ENCODE measurements around the gene ESR2. TPM values are rescaled to one million over a fixed set of nuclear protein-coding genes. Genes with fewer than 3 reads are reported as not detected.
"Not testable (repeated sequence)": the region's sequence is repeated elsewhere in the genome, so short reads cannot be mapped to it uniquely, and the experiment has no call there.

The ESR2 gene
- polyA plus RNA-seq, 3 donors = 0.04 TPM; not detected in 2

DNA sequence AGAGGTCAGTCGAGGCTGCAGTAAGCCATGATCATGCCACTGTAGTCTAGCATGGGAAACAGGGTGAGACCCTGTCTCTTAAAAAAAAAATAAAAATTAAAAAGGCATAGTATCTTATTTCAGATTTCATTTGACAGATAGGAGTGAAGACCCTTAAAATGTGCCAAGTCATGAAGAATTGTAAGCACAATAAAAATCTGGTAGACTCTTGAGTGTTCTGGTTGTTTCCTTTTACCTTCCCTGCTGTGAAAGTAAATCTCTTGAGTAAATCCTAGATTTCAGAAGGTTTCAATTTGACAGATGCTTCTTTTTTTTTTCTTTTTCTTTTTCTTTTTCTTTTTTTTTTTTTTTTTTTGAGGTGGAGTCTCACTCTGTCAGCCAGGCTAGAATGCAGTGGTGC lies 109.0 kb downstream of the ESR2 start:
- H4K20me1 ChIP-seq (ENCODE audit: insufficient read depth, low read length) = no peaks in the 10 kb centered on the region
- no peak for DNase-seq
- H3K27me3 ChIP-seq (ENCODE audit: control insufficient read depth in 2 of 2, insufficient read depth in 2 of 2, low read length in 2 of 2) = no peaks in the 10 kb centered on the region
- H3K79me2 ChIP-seq (ENCODE audit: insufficient read depth, low read length) = no peaks in the 10 kb centered on the region
- intact Hi-C loops (cut with micrococcal nuclease) = no loop called here
- peaks cover 0 to 2% (median 0%) of the 10 kb centered on the region in 3 donors for H3K27me3 Mint-ChIP-seq (ENCODE audit: low read depth in 3 of 3)
- H3K27ac Mint-ChIP-seq = no peak overlapping the region
- no peaks in the 10 kb centered on the region for H3K36me3 Mint-ChIP-seq
- WGBS (ENCODE audit: insufficient coverage) = no CpG with 5 or more reads among the region's 1 CpG
- no peaks in the 10 kb centered on the region for H3K4me1 ChIP-seq (ENCODE audit: control insufficient read depth in 1 of 2, insufficient read depth in 2 of 2, low read length in 2 of 2)
- H3K4me1 Mint-ChIP-seq = no peaks in the 10 kb centered on the region
- TF ChIP-seq, protein P1, sequence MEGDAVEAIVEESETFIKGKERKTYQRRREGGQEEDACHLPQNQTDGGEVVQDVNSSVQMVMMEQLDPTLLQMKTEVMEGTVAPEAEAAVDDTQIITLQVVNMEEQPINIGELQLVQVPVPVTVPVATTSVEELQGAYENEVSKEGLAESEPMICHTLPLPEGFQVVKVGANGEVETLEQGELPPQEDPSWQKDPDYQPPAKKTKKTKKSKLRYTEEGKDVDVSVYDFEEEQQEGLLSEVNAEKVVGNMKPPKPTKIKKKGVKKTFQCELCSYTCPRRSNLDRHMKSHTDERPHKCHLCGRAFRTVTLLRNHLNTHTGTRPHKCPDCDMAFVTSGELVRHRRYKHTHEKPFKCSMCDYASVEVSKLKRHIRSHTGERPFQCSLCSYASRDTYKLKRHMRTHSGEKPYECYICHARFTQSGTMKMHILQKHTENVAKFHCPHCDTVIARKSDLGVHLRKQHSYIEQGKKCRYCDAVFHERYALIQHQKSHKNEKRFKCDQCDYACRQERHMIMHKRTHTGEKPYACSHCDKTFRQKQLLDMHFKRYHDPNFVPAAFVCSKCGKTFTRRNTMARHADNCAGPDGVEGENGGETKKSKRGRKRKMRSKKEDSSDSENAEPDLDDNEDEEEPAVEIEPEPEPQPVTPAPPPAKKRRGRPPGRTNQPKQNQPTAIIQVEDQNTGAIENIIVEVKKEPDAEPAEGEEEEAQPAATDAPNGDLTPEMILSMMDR (IDR thresholded peaks at IDR 0.05) = no peak
- H3K9me3 Mint-ChIP-seq = peaks cover 0 to 7% (median 0%) of the 10 kb centered on the region in 7 donors
- H2AFZ ChIP-seq (ENCODE audit: insufficient read depth, low read depth, low read length, poor library complexity, severe bottlenecking) = no peak overlapping the region
- no peaks in the 10 kb centered on the region for H3K36me3 ChIP-seq (replicated peaks in 1 of 2; ENCODE audit: control insufficient read depth in 1 of 2, insufficient read depth in 2 of 2, low read length in 2 of 2)
- H3K9ac ChIP-seq (ENCODE audit: insufficient read depth, low read length, poor library complexity, severe bottlenecking) = no peak overlapping the region
- H3K9me3 ChIP-seq (replicated peaks in 1 of 2; ENCODE audit: control insufficient read depth in 1 of 2, insufficient read depth in 1 of 2, low read length in 2 of 2) = no peaks in the 10 kb centered on the region
- no peak overlapping the region for H3K27ac ChIP-seq (ENCODE audit: low read depth in 1 of 2, low read length in 2 of 2)
- H3K4me3 ChIP-seq (replicated peaks in 1 of 3; ENCODE audit: low read depth in 2 of 3, low read length in 3 of 3) = no peak overlapping the region
- no peak overlapping the region for H3K4me2 ChIP-seq (replicated peaks; ENCODE audit: extremely low read depth, low read length, poor library complexity, severe bottlenecking)
- no peak overlapping the region for H3K4me3 Mint-ChIP-seq

DNA sequence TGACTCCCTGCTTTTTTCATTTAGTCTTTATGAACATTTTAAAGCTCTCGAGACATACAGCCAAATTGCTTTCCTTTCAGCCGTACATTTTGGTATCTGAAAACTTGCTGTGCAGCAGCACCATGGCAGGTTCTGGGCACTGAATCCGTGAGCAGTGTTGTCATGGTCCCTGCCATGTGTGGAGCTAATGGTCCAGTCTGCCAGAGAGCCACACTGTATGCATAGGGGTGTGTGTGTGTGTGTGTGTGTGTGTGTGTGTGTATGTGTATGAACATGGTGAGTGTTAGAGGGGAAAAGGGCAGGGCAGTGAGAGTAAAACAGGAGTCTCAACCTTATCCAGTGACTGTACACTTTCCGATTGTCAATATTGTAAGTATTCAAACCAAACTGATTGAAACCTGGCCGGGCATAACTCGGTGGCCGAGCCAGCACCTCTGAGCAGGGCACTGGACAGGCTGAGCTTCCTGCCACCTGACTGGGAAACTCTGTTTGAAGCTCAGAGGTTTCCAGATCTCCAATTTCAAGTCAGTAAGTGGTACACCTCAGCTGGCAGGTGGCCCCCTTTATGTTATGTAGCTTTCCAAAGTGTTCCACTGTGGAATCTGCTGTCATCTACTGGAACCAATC lies 110.0 kb downstream of the ESR2 start:
- no peaks in the 10 kb centered on the region for H3K27me3 ChIP-seq (ENCODE audit: control insufficient read depth in 2 of 2, insufficient read depth in 2 of 2, low read length in 2 of 2)
- Mint-ChIP-seq H3K9me3 (peaks cover 0 to 7% (median 0%) of the 10 kb centered on the region in 7 donors), H3K4me1 (no peaks in the 10 kb centered on the region), H3K36me3 (no peaks in the 10 kb centered on the region), H3K27me3 (ENCODE audit: low read depth in 3 of 3) (peaks cover 0 to 2% (median 0%) of the 10 kb centered on the region in 3 donors), H3K27ac (no peak overlapping the region), H3K4me3 (no peak overlapping the region)
- no peak overlapping the region for H3K4me2 ChIP-seq (replicated peaks; ENCODE audit: extremely low read depth, low read length, poor library complexity, severe bottlenecking)
- H3K9me3 ChIP-seq (replicated peaks in 1 of 2; ENCODE audit: control insufficient read depth in 1 of 2, insufficient read depth in 1 of 2, low read length in 2 of 2) = no peaks in the 10 kb centered on the region
- H3K36me3 ChIP-seq (replicated peaks in 1 of 2; ENCODE audit: control insufficient read depth in 1 of 2, insufficient read depth in 2 of 2, low read length in 2 of 2) = no peaks in the 10 kb centered on the region
- WGBS (ENCODE audit: insufficient coverage) = 98% methylated on average over 7 of the region's 7 CpGs
- intact Hi-C loops (cut with micrococcal nuclease) = no loop called here
- H4K20me1 ChIP-seq (ENCODE audit: insufficient read depth, low read length) = no peaks in the 10 kb centered on the region
- H3K4me3 ChIP-seq (replicated peaks in 1 of 3; ENCODE audit: low read depth in 2 of 3, low read length in 3 of 3) = no peak overlapping the region
- no peak overlapping the region for H2AFZ ChIP-seq (ENCODE audit: insufficient read depth, low read depth, low read length, poor library complexity, severe bottlenecking)
- no peak for DNase-seq
- no peak overlapping the region for H3K9ac ChIP-seq (ENCODE audit: insufficient read depth, low read length, poor library complexity, severe bottlenecking)
- no peak overlapping the region for H3K27ac ChIP-seq (ENCODE audit: low read depth in 1 of 2, low read length in 2 of 2)
- H3K4me1 ChIP-seq (ENCODE audit: control insufficient read depth in 1 of 2, insufficient read depth in 2 of 2, low read length in 2 of 2) = no peaks in the 10 kb centered on the region
- H3K79me2 ChIP-seq (ENCODE audit: insufficient read depth, low read length) = no peaks in the 10 kb centered on the region
- TF ChIP-seq, protein P1 (IDR thresholded peaks at IDR 0.05) = no peak

DNA sequence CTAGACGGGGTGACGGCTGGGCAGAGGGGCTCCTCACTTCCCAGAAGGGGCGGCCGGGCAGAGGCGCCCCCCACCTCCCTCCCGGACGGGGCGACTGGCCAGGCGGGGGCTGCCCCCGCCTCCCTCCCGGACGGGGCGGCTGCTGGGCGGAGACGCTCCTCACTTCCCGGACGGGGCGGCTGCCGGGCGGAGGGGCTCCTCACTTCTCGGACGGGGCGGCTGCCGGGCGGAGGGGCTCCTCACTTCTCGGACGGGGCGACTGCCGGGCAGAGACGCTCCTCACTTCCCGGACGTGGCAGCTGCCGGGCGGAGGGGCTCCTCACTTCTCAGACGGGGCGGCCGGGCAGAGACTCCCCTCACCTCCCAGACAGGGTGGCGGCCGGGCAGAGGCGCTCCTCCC lies 111.3 kb downstream of the ESR2 start:
- not testable (repeated sequence) for H3K27me3 Mint-ChIP-seq (ENCODE audit: low read depth in 3 of 3)

More for the DNA sequence above, 111.3 kb downstream of the ESR2 start:
- H3K4me2 ChIP-seq (replicated peaks; ENCODE audit: extremely low read depth, low read length, poor library complexity, severe bottlenecking); H4K20me1 ChIP-seq (ENCODE audit: insufficient read depth, low read length); H3K4me1 ChIP-seq (ENCODE audit: control insufficient read depth in 1 of 2, insufficient read depth in 2 of 2, low read length in 2 of 2); H2AFZ ChIP-seq (ENCODE audit: insufficient read depth, low read depth, low read length, poor library complexity, severe bottlenecking); H3K9me3 Mint-ChIP-seq; H3K27ac ChIP-seq (ENCODE audit: low read depth in 1 of 2, low read length in 2 of 2); intact Hi-C loops (cut with micrococcal nuclease); H3K79me2 ChIP-seq (ENCODE audit: insufficient read depth, low read length); H3K4me1 Mint-ChIP-seq; H3K4me3 Mint-ChIP-seq; H3K4me3 ChIP-seq (replicated peaks in 1 of 3; ENCODE audit: low read depth in 2 of 3, low read length in 3 of 3); DNase-seq; H3K27me3 ChIP-seq (ENCODE audit: control insufficient read depth in 2 of 2, insufficient read depth in 2 of 2, low read length in 2 of 2); H3K36me3 Mint-ChIP-seq; H3K9me3 ChIP-seq (replicated peaks in 1 of 2; ENCODE audit: control insufficient read depth in 1 of 2, insufficient read depth in 1 of 2, low read length in 2 of 2); H3K27ac Mint-ChIP-seq; H3K36me3 ChIP-seq (replicated peaks in 1 of 2; ENCODE audit: control insufficient read depth in 1 of 2, insufficient read depth in 2 of 2, low read length in 2 of 2); H3K9ac ChIP-seq (ENCODE audit: insufficient read depth, low read length, poor library complexity, severe bottlenecking): not testable (repeated sequence)
- WGBS (ENCODE audit: insufficient coverage) = 93% methylated on average over 6 of the region's 40 CpGs

Data from CD14-positive monocyte (primary cell).